GM23338 (cell line): ENCODE data around the gene HMGXB3. TPM values are rescaled to one million over a fixed set of nuclear protein-coding genes. Genes with fewer than 3 reads are reported as not detected.

Experiments
- ATAC-seq: fragments of 200-7000 bp; cut with Tn5 transposase; 3 replicates; pipeline ENCODE4 v1.9.1; 2020
- DNase-seq: peaks from one replicate; pipeline ENCODE4 v3.0.0-alpha.2; 2015; ENCODE audit warnings: low spot score
- H2AFZ ChIP-seq: fragments of 200-600 bp; sonication (generic); 2 replicates; pipeline ENCODE4 v1.8.0; 2016; ENCODE audit warnings: antibody characterized with exemption, mild to moderate bottlenecking, moderate library complexity
- H3F3A ChIP-seq: fragments of 200-600 bp; sonication (generic); replicated peaks from 2 replicates; pipeline ENCODE4 v1.8.0; 2017; ENCODE audit warnings: antibody characterized with exemption, mixed run types, low read depth
- H3K27ac ChIP-seq: fragments of 200-600 bp; sonication (generic); 2 replicates; pipeline ENCODE4 v1.6.1; 2016; ENCODE audit warnings: low read depth
- H3K27me3 ChIP-seq: fragments of 200-600 bp; sonication (generic); 2 replicates; pipeline ENCODE4 v1.8.0; 2016; ENCODE audit warnings: mild to moderate bottlenecking, mixed run types, moderate library complexity; ENCODE audit not compliant: insufficient read depth
- H3K36me3 ChIP-seq: fragments of 200-600 bp; sonication (generic); 2 replicates; pipeline ENCODE4 v1.8.0; 2016; ENCODE audit warnings: mild to moderate bottlenecking; ENCODE audit not compliant: insufficient read depth
- H3K4me1 ChIP-seq: fragments of 200-600 bp; sonication (generic); 2 replicates; pipeline ENCODE4 v1.8.0; 2016; ENCODE audit warnings: mild to moderate bottlenecking, moderate library complexity; ENCODE audit not compliant: insufficient read depth
- H3K4me2 ChIP-seq: fragments of 200-600 bp; sonication (generic); 2 replicates; pipeline ENCODE4 v1.7.1; 2017; ENCODE audit warnings: mixed run types
- H3K4me3 ChIP-seq: fragments of 200-600 bp; sonication (generic); 2 replicates; pipeline ENCODE4 v1.6.1; 2016; ENCODE audit warnings: mixed run types
- H3K79me2 ChIP-seq: fragments of 200-600 bp; sonication (generic); replicated peaks from 2 replicates; pipeline ENCODE4 v1.8.0; 2017; ENCODE audit warnings: mild to moderate bottlenecking; ENCODE audit not compliant: insufficient read depth
- H3K9me2 ChIP-seq: fragments of 200-600 bp; sonication (generic); 2 replicates; pipeline ENCODE4 v1.8.0; 2017; ENCODE audit not compliant: insufficient read depth
- H4K20me1 ChIP-seq: fragments of 200-600 bp; sonication (generic); replicated peaks from 2 replicates; pipeline ENCODE4 v1.8.0; 2017; ENCODE audit warnings: mild to moderate bottlenecking; ENCODE audit not compliant: insufficient read depth
- H3K27ac Mint-ChIP-seq: 2 replicates; pipeline ENCODE4 v1.8.0; 2020; ENCODE audit warnings: inconsistent platforms, mild to moderate bottlenecking, moderate library complexity, mixed read lengths
- H3K27me3 Mint-ChIP-seq: 3 replicates; pipeline ENCODE4 v1.8.0; 2022; ENCODE audit warnings: low read depth, mild to moderate bottlenecking, moderate library complexity, mixed read lengths, inconsistent platforms; ENCODE audit not compliant: insufficient read depth, poor library complexity
- H3K36me3 Mint-ChIP-seq: 3 replicates; pipeline ENCODE4 v1.8.0; 2021; ENCODE audit warnings: low read depth, mild to moderate bottlenecking, inconsistent platforms, moderate library complexity, mixed read lengths
- H3K4me1 Mint-ChIP-seq: 3 replicates; pipeline ENCODE4 v1.8.0; 2020; ENCODE audit warnings: mild to moderate bottlenecking, inconsistent platforms, mixed read lengths
- H3K4me3 Mint-ChIP-seq: 3 replicates; pipeline ENCODE4 v1.8.0; 2021; ENCODE audit warnings: moderate library complexity, mild to moderate bottlenecking, inconsistent platforms, mixed read lengths
- H3K9me3 Mint-ChIP-seq: 3 replicates; pipeline ENCODE4 v1.8.0; 2020; ENCODE audit warnings: moderate library complexity, mild to moderate bottlenecking, inconsistent platforms, mixed read lengths
- CREB1 ChIP-seq: fragments of 250-450 bp; sonication (Bioruptor Pico); IDR thresholded peaks from 2 replicates; pipeline ENCODE4 v1.5.0; 2020; ENCODE audit warnings: low read depth, mild to moderate bottlenecking, moderate library complexity
- EZH2 ChIP-seq: fragments of 200-600 bp; sonication (generic); IDR thresholded peaks from one replicate; pipeline ENCODE4 v1.8.0; 2017; ENCODE audit warnings: antibody characterized with exemption, mild to moderate bottlenecking, low read depth; ENCODE audit not compliant: unreplicated experiment
- EZH2phosphoT487 ChIP-seq: fragments of 200-600 bp; sonication (generic); IDR thresholded peaks from one replicate; pipeline ENCODE4 v1.8.1; 2018; ENCODE audit warnings: antibody characterized with exemption; ENCODE audit not compliant: unreplicated experiment
- JUNB ChIP-seq: IDR thresholded peaks from one replicate; pipeline ENCODE4 v1.6.1; 2016; ENCODE audit warnings: antibody characterized with exemption; ENCODE audit not compliant: unreplicated experiment
- NANOG ChIP-seq: IDR thresholded peaks from 2 replicates; pipeline ENCODE4 v1.6.1; 2016; ENCODE audit warnings: antibody characterized with exemption, borderline replicate concordance
- POLR2AphosphoS5 ChIP-seq: IDR thresholded peaks from 2 replicates; pipeline ENCODE4 v1.6.1; 2016; ENCODE audit warnings: antibody characterized with exemption, low read depth
- STAT1 ChIP-seq: IDR thresholded peaks from one replicate; pipeline ENCODE4 v1.6.1; 2016; ENCODE audit warnings: antibody characterized with exemption; ENCODE audit not compliant: unreplicated experiment
- ZNF114 ChIP-seq: fragments of 250-450 bp; sonication (Bioruptor Pico); IDR thresholded peaks from 2 replicates; pipeline ENCODE4 v1.5.0; 2020; ENCODE audit warnings: mild to moderate bottlenecking, moderate library complexity
- ZNF331 ChIP-seq: fragments of 250-450 bp; sonication (Bioruptor Pico); IDR thresholded peaks from 2 replicates; pipeline ENCODE4 v1.5.0; 2020; ENCODE audit warnings: low read depth, mild to moderate bottlenecking, moderate library complexity
- polyA plus RNA-seq: library from polyadenylated mRNA; unstranded; fragments of >200 nt; fragmentation: Nextera tagmentation; extraction: Ambion mirVana; gene quantifications from 2 replicates; pipeline ENCODE4 v1.2.1, GENCODE V29; 2016
- total RNA-seq: library from RNA; depleted of rRNA; stranded (reverse); fragments of >200 nt; shearing (Covaris generic); gene quantifications from 2 replicates; pipeline ENCODE4 v1.2.3, GENCODE V29; 2014
- TF ChIP-seq, protein P1 (sequence below): IDR thresholded peaks from one replicate; pipeline ENCODE4 v1.6.1; 2018; ENCODE audit warnings: antibody characterized with exemption; ENCODE audit not compliant: unreplicated experiment
- TF ChIP-seq, protein P2 (sequence below): fragments of 250-450 bp; sonication (Bioruptor Pico); IDR thresholded peaks from 2 replicates; pipeline ENCODE4 v1.5.0; 2020; ENCODE audit warnings: mild to moderate bottlenecking, moderate library complexity
- TF ChIP-seq, protein P3 (sequence below): IDR thresholded peaks from 2 replicates; pipeline ENCODE4 v1.6.1; 2016; ENCODE audit warnings: antibody characterized with exemption

The HMGXB3 gene
- total and polyA plus RNA-seq, 2 experiments from 2014 or later: 9.4 to 37.9 TPM

DNA sequence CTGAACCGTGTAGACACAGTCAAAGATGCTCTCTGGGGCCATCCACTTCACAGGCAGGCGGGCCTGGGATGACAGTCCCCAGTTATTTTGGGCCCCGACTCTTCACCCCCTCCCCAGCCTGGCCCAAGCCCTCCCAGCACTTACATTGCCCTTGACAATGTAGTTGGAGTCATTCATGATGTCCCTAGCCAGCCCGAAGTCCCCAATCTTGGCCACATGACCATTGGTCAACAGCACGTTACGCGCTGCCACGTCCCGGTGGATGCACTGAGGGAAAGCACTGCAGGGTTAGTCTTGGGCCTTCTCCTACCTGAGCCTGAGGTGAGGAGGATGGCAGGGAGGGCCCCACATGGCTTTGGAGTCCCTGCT, 55.5 kb downstream of the HMGXB3 start:
- H3K4me3 ChIP-seq: no peak overlapping the region
- peaks cover 8% of the 10 kb centered on the region; the same call in 1 of the 2 replicates for H3K4me1 ChIP-seq
- H3K79me2 ChIP-seq: no peaks in the 10 kb centered on the region
- no peaks in the 10 kb centered on the region for H4K20me1 ChIP-seq
- ATAC-seq (no peak), DNase-seq (no peak)
- Mint-ChIP-seq H3K27me3 (peaks cover 7% of the 10 kb centered on the region), H3K4me1 (peaks cover 16% of the 10 kb centered on the region), H3K4me3 (no peak overlapping the region), H3K9me3 (no peaks in the 10 kb centered on the region; the same call in 2 of the 3 replicates), H3K27ac (no peak overlapping the region), H3K36me3 (peaks cover 29% of the 10 kb centered on the region)
- H3F3A ChIP-seq: no peaks in the 10 kb centered on the region
- TF ChIP-seq STAT1: no peak
- H3K27ac ChIP-seq: no peak overlapping the region
- H3K27me3 ChIP-seq: no peaks in the 10 kb centered on the region
- H3K4me2 ChIP-seq: no peak overlapping the region
- H3K36me3 ChIP-seq: peaks cover 7% of the 10 kb centered on the region
- H3K9me2 ChIP-seq: no peaks in the 10 kb centered on the region
- H2AFZ ChIP-seq: no peak overlapping the region

DNA sequence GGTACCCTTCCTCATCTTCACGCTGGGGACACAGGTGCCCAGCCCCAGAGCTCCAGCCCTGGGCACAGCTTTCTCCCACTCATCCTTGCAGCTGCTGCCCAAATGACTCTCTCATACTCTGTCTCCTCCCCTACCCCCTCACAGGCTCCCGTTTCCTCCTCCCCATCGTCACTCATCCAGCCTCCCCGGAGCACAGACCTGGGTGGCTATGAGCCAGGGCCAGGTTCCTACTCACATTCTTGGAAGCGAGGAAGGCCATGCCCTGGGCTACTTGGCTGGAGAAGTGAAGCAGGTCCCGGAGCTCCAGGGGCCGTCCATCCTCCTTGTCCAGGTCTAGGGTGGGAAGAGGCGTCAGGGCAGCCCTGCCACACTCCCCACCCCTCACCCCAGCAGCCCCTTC, 56.5 kb downstream of the HMGXB3 start:
- Histone ChIP-seq H3F3A (no peaks in the 10 kb centered on the region), H3K27ac (no peak overlapping the region), H3K27me3 (no peaks in the 10 kb centered on the region), H2AFZ (no peak overlapping the region), H3K79me2 (no peaks in the 10 kb centered on the region), H3K9me2 (no peaks in the 10 kb centered on the region), H3K4me3 (no peak overlapping the region), H4K20me1 (no peaks in the 10 kb centered on the region), H3K4me2 (no peak overlapping the region), H3K4me1 (peaks cover 8% of the 10 kb centered on the region; the same call in 1 of the 2 replicates), H3K36me3 (no peaks in the 10 kb centered on the region)
- H3K4me3 Mint-ChIP-seq: no peak overlapping the region
- peaks cover 16% of the 10 kb centered on the region for H3K4me1 Mint-ChIP-seq
- H3K9me3 Mint-ChIP-seq: no peaks in the 10 kb centered on the region; the same call in 2 of the 3 replicates
- no peak overlapping the region for H3K27ac Mint-ChIP-seq
- DNase-seq (no peak), ATAC-seq (no peak)
- H3K36me3 Mint-ChIP-seq: peaks cover 22% of the 10 kb centered on the region
- peaks cover 7% of the 10 kb centered on the region for H3K27me3 Mint-ChIP-seq
- TF ChIP-seq, protein P1, sequence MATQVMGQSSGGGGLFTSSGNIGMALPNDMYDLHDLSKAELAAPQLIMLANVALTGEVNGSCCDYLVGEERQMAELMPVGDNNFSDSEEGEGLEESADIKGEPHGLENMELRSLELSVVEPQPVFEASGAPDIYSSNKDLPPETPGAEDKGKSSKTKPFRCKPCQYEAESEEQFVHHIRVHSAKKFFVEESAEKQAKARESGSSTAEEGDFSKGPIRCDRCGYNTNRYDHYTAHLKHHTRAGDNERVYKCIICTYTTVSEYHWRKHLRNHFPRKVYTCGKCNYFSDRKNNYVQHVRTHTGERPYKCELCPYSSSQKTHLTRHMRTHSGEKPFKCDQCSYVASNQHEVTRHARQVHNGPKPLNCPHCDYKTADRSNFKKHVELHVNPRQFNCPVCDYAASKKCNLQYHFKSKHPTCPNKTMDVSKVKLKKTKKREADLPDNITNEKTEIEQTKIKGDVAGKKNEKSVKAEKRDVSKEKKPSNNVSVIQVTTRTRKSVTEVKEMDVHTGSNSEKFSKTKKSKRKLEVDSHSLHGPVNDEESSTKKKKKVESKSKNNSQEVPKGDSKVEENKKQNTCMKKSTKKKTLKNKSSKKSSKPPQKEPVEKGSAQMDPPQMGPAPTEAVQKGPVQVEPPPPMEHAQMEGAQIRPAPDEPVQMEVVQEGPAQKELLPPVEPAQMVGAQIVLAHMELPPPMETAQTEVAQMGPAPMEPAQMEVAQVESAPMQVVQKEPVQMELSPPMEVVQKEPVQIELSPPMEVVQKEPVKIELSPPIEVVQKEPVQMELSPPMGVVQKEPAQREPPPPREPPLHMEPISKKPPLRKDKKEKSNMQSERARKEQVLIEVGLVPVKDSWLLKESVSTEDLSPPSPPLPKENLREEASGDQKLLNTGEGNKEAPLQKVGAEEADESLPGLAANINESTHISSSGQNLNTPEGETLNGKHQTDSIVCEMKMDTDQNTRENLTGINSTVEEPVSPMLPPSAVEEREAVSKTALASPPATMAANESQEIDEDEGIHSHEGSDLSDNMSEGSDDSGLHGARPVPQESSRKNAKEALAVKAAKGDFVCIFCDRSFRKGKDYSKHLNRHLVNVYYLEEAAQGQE: no peak
- TF ChIP-seq ZNF331 (CRISPR knock-in tag): no peak
- no peak for TF ChIP-seq CREB1
- TF ChIP-seq POLR2AphosphoS5: no peak
- TF ChIP-seq, protein P2, sequence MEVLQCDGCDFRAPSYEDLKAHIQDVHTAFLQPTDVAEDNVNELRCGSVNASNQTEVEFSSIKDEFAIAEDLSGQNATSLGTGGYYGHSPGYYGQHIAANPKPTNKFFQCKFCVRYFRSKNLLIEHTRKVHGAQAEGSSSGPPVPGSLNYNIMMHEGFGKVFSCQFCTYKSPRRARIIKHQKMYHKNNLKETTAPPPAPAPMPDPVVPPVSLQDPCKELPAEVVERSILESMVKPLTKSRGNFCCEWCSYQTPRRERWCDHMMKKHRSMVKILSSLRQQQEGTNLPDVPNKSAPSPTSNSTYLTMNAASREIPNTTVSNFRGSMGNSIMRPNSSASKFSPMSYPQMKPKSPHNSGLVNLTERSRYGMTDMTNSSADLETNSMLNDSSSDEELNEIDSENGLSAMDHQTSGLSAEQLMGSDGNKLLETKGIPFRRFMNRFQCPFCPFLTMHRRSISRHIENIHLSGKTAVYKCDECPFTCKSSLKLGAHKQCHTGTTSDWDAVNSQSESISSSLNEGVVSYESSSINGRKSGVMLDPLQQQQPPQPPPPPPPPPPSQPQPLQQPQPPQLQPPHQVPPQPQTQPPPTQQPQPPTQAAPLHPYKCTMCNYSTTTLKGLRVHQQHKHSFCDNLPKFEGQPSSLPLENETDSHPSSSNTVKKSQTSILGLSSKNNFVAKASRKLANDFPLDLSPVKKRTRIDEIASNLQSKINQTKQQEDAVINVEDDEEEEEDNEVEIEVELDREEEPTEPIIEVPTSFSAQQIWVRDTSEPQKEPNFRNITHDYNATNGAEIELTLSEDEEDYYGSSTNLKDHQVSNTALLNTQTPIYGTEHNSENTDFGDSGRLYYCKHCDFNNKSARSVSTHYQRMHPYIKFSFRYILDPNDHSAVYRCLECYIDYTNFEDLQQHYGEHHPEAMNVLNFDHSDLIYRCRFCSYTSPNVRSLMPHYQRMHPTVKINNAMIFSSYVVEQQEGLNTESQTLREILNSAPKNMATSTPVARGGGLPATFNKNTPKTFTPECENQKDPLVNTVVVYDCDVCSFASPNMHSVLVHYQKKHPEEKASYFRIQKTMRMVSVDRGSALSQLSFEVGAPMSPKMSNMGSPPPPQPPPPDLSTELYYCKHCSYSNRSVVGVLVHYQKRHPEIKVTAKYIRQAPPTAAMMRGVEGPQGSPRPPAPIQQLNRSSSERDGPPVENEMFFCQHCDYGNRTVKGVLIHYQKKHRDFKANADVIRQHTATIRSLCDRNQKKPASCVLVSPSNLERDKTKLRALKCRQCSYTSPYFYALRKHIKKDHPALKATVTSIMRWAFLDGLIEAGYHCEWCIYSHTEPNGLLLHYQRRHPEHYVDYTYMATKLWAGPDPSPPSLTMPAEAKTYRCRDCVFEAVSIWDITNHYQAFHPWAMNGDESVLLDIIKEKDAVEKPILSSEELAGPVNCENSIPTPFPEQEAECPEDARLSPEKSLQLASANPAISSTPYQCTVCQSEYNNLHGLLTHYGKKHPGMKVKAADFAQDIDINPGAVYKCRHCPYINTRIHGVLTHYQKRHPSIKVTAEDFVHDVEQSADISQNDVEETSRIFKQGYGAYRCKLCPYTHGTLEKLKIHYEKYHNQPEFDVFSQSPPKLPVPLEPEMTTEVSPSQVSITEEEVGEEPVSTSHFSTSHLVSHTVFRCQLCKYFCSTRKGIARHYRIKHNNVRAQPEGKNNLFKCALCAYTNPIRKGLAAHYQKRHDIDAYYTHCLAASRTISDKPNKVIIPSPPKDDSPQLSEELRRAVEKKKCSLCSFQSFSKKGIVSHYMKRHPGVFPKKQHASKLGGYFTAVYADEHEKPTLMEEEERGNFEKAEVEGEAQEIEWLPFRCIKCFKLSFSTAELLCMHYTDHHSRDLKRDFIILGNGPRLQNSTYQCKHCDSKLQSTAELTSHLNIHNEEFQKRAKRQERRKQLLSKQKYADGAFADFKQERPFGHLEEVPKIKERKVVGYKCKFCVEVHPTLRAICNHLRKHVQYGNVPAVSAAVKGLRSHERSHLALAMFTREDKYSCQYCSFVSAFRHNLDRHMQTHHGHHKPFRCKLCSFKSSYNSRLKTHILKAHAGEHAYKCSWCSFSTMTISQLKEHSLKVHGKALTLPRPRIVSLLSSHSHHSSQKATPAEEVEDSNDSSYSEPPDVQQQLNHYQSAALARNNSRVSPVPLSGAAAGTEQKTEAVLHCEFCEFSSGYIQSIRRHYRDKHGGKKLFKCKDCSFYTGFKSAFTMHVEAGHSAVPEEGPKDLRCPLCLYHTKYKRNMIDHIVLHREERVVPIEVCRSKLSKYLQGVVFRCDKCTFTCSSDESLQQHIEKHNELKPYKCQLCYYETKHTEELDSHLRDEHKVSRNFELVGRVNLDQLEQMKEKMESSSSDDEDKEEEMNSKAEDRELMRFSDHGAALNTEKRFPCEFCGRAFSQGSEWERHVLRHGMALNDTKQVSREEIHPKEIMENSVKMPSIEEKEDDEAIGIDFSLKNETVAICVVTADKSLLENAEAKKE (CRISPR knock-in tag): no peak
- TF ChIP-seq, protein P3, sequence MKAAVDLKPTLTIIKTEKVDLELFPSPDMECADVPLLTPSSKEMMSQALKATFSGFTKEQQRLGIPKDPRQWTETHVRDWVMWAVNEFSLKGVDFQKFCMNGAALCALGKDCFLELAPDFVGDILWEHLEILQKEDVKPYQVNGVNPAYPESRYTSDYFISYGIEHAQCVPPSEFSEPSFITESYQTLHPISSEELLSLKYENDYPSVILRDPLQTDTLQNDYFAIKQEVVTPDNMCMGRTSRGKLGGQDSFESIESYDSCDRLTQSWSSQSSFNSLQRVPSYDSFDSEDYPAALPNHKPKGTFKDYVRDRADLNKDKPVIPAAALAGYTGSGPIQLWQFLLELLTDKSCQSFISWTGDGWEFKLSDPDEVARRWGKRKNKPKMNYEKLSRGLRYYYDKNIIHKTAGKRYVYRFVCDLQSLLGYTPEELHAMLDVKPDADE: no peak
- no peak for TF ChIP-seq NANOG
- no peak for TF ChIP-seq JUNB
- TF ChIP-seq EZH2: no peak
- TF ChIP-seq EZH2phosphoT487: no peak
- no peak for TF ChIP-seq ZNF114 (CRISPR knock-in tag)
